Peyer's patch (tissue), 4 donors: ENCODE measurements around the gene TUBA3D.
"Not testable (repeated sequence)": the region's sequence is repeated elsewhere in the genome, so short reads cannot be mapped to it uniquely, and the experiment has no call there.

Source experiments
- POLR2A ChIP-seq, 2 donors: fragments of 450-650 bp; IDR thresholded peaks; one replicate each; pipeline ENCODE4 v1.5.1; 2017; ENCODE audit warnings: antibody characterized with exemption in 2 of 2, mild to moderate bottlenecking in 2 of 2, moderate library complexity in 2 of 2
- TF ChIP-seq, protein P1 (sequence below), 6 experiments: fragments of 450-650 bp in 4 of 6; fragments of 200-600 bp in 2 of 6; sonication (generic) in 1 of 6; IDR thresholded peaks; one replicate each; pipeline ENCODE4 v1.5.1; 2017 to 2019; ENCODE audit warnings: antibody characterized with exemption in 6 of 6, mild to moderate bottlenecking in 3 of 6, moderate library complexity in 1 of 6

DNA sequence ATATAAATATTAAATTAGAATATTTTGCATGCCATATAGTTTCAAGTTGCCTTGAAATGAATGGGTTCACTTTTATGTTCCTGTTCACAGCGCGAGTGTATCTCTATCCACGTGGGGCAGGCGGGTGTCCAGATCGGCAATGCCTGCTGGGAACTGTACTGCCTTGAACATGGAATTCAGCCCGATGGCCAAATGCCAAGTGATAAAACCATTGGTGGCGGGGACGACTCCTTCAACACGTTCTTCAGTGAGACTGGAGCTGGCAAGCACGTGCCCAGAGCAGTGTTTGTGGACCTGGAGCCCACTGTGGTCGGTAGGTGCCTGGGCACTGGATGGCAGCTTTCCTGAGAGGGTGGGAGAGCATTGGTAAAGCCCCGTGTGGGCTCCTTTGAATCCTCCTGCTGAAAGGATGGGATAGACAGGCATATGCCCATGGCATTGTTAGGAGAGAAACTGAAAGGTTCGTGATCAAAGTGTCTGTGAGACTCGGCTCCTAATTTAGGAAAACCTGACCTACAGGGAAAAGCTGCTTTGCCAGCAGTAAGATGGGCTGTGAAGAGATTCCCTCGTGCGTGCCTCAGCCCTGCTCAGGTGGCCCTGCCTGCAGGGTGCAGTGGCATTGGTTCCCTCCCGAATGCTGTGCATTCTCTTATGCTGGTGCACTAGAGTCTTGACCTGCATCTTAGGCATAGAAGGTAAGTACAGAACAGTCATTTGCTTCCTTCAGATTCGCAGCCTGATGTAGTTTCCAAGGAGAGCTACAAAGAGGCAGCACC lies 2.3 kb downstream of the TUBA3D start:
- TF ChIP-seq, protein P1, sequence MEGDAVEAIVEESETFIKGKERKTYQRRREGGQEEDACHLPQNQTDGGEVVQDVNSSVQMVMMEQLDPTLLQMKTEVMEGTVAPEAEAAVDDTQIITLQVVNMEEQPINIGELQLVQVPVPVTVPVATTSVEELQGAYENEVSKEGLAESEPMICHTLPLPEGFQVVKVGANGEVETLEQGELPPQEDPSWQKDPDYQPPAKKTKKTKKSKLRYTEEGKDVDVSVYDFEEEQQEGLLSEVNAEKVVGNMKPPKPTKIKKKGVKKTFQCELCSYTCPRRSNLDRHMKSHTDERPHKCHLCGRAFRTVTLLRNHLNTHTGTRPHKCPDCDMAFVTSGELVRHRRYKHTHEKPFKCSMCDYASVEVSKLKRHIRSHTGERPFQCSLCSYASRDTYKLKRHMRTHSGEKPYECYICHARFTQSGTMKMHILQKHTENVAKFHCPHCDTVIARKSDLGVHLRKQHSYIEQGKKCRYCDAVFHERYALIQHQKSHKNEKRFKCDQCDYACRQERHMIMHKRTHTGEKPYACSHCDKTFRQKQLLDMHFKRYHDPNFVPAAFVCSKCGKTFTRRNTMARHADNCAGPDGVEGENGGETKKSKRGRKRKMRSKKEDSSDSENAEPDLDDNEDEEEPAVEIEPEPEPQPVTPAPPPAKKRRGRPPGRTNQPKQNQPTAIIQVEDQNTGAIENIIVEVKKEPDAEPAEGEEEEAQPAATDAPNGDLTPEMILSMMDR (IDR thresholded peaks at IDR 0.05): not testable (repeated sequence)
- not testable (repeated sequence) for TF ChIP-seq POLR2A (IDR thresholded peaks at IDR 0.05)
